ENCODE results near the gene CLEC10A.
"Not testable (repeated sequence)": the region's sequence is repeated elsewhere in the genome, so short reads cannot be mapped to it uniquely, and the experiment has no call there.

CLEC10A gene

DNA sequence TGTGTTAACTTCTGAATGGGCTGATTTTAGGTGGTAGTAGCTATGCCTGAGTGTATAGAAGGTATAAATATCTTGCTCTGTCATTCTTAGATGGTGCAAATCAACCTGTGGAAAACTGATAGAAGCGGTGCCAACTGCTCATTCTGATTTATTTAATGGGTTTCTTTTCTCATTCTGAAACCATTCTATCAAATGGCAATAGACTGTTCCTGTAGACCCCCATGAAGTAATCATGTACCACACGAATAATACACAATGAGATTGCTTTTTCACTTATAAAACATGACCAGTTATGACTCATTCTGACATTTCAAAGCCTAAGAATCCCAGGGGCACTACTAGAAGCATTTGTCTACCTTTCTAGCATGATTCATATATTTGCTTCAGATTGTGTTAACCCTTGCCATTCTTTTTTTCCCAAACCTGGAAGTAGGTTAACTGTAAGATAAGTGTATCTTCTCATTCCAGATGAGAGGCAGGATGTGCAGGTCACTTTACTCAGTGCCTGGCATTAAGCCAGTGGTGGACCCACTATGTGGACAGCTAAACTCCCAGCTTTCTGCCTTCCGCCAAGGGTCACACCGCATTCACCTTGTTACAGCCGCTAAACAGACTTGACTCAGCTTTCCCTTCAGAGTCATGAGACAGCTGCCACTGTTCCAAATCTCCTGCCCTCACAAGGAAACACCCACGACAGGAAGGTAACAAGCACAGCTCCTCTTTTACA lies 19.7 kb downstream of the CLEC10A start:
- TF ChIP-seq, protein P1, sequence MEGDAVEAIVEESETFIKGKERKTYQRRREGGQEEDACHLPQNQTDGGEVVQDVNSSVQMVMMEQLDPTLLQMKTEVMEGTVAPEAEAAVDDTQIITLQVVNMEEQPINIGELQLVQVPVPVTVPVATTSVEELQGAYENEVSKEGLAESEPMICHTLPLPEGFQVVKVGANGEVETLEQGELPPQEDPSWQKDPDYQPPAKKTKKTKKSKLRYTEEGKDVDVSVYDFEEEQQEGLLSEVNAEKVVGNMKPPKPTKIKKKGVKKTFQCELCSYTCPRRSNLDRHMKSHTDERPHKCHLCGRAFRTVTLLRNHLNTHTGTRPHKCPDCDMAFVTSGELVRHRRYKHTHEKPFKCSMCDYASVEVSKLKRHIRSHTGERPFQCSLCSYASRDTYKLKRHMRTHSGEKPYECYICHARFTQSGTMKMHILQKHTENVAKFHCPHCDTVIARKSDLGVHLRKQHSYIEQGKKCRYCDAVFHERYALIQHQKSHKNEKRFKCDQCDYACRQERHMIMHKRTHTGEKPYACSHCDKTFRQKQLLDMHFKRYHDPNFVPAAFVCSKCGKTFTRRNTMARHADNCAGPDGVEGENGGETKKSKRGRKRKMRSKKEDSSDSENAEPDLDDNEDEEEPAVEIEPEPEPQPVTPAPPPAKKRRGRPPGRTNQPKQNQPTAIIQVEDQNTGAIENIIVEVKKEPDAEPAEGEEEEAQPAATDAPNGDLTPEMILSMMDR (IDR thresholded peaks at IDR 0.05; ENCODE audit: extremely low read depth, insufficient read depth, missing control alignments) = no peak
- in situ Hi-C loops (cut with MboI; ENCODE audit: low pct_unique_long_range_greater_than_20kb, low sequenced_read_pairs, unreplicated experiment) = no loop called here
- DNase-seq (ENCODE audit: low spot score) = no peak

DNA sequence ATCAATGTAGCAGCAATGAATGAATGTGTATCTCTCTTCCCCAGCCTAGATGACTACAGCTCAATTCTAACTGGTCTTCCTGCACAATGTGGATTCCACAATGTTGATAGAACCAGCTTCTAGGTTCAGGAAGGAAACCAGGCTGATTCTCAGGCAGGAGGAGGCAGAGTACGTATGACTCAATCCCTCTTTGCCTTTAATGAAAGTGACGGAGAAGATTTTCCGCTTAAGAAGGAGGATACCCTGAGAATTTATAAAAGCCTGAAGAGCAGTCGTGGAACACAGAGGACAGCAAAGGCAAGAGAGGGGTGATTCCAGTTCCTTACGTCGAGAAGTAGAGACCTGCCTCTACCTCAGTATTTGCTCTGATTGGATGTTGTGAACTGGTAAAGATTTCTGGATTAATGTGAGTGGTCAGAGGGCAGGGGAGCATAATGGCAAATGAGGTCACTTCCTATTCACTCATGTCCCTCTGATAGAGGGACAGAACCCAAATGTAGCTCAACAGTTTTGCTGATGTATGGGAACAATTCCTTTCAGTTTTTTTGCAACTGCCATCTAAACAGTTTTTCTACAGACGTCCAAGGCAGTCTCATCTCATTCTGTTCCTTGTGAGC lies 21.1 kb downstream of the CLEC10A start:
- DNase-seq (ENCODE audit: low spot score) = no peak
- in situ Hi-C loops (cut with MboI; ENCODE audit: low pct_unique_long_range_greater_than_20kb, low sequenced_read_pairs, unreplicated experiment) = loop anchor here (10.0 kb wide), 1 partner anchor 236 kb away; the partner anchor contains the start of gene YBX2
- TF ChIP-seq, protein P1 (IDR thresholded peaks at IDR 0.05; ENCODE audit: extremely low read depth, insufficient read depth, missing control alignments) = no peak

DNA sequence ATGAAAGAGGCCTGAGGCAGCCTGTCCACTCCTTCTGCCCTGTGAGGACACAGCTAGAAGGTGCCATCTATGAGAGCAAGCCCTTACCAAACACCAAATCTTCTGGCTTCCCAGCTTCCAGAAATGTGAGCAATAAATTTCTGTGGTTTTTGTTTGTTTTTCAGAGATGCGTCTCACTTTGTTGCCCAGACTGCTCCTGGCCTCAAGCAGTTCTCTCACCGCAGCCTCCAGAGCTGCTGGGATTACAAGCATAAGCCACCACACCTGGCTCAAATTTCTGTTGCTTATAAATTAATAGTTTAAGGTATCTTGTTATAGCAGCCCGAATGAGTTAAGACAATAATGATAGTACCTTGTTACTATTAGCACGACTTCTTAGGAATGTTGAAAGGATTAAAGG lies 23.7 kb downstream of the CLEC10A start:
- in situ Hi-C loops (cut with MboI; ENCODE audit: low pct_unique_long_range_greater_than_20kb, low sequenced_read_pairs, unreplicated experiment) = loop anchor here (10.0 kb wide), 1 partner anchor 238 kb away; the partner anchor contains the start of gene YBX2
- TF ChIP-seq, protein P1 (IDR thresholded peaks at IDR 0.05; ENCODE audit: extremely low read depth, insufficient read depth, missing control alignments) = no peak
- DNase-seq (ENCODE audit: low spot score) = no peak

DNA sequence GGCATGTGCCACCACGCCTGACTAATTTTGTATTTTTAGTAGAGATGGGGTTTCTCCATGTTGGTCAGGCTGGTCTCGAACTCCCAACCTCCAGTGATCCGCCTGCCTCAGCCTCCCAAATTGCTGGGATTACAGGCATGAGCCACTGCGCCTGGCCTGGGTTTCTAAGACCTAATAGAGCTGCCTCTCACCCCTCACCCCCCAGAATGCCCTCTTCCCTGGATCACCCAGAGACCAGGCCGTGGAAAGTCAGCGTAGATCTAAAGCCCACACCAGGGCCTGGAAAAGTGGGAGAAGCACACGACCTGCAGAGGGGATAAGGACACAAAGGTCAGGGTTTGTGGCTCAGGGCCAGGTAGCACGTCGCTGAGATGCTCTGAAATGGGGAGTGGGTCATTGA lies 29.5 kb downstream of the CLEC10A start:
- in situ Hi-C loops (cut with MboI; ENCODE audit: low pct_unique_long_range_greater_than_20kb, low sequenced_read_pairs, unreplicated experiment) = loop anchor here (5.0 to 10.0 kb wide), 2 partner anchors 82 to 244 kb away; partner anchors contain the start of gene YBX2

DNA sequence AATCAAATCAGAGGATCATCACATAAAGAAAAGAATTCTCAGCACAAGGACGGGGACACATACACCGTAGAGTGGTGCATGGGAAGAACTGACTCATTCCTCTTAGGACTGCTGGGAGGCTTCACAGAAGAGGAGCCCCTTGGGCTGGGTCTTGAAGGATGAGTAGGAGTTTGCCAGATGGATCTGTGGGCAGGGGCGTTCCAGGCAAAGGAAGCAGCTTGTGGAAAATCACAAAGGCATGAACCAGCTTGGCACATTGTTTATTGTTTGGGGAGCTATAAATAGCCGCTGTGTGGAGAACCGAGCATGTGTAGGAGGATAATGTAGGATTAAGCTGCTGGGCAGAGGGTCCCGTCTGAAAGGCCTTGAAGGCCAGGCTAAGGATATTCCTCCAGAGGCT lies 31.1 kb downstream of the CLEC10A start:
- in situ Hi-C loops (cut with MboI; ENCODE audit: low pct_unique_long_range_greater_than_20kb, low sequenced_read_pairs, unreplicated experiment) = no loop called here
- TF ChIP-seq, protein P1 (IDR thresholded peaks at IDR 0.05; ENCODE audit: extremely low read depth, insufficient read depth, missing control alignments) = no peak
- DNase-seq (ENCODE audit: low spot score) = no peak

More for the DNA sequence above, 29.5 kb downstream of the CLEC10A start:
- DNase-seq (ENCODE audit: low spot score) = not testable (repeated sequence)

DNA sequence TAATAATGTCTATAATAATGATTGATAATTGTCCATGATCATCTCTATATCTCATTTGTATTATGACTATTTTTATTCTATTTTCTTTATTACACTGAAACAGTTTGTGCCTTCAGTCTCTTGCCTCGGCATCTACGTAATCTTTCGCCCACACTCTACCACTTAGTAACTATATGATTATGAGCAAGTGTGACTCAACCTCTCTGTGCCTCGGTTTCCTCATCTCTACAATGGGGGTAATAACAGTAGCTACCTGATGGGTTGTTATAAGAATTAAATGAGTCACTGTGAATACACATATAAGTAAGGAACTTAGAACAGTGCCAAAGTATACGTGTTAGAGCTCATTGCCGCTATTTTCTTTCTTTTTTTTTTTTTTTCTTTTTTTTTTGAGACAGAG lies 32.5 kb downstream of the CLEC10A start:
- TF ChIP-seq, protein P1 (IDR thresholded peaks at IDR 0.05; ENCODE audit: extremely low read depth, insufficient read depth, missing control alignments) = no peak
- no peak for DNase-seq (ENCODE audit: low spot score)
- in situ Hi-C loops (cut with MboI; ENCODE audit: low pct_unique_long_range_greater_than_20kb, low sequenced_read_pairs, unreplicated experiment) = no loop called here

DNA sequence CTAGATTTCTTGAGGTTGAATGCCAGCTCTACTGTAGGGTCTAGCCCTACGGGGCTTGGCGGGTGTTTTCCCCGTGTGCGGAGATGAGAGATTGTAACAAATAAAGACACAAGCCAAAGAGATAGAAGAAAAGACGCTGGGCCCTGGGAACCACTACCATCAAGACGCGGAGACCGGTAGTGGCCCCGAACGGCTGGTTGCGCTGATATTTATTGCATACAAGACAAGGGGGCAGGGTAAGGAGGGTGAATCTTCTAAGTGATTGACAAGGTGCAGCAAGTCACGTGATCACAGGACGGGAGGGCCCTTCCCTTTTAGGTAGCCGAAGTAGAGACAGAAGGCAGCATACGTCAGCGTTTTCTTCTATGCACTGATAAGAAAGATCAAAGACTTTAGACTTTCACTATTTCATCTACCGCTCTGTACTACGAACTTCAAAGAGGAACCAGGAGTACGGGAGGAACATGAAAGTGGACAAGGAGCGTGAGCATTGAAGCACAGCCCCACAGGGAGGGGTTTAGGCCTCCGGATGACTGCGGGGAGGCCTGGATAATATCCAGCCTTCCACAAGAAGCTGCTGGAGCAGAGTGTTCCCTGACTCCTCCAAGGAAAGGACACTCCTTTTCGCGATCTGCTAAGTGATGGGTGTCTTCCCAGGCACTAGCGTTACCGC lies 33.2 kb downstream of the CLEC10A start:
- in situ Hi-C loops (cut with MboI; ENCODE audit: low pct_unique_long_range_greater_than_20kb, low sequenced_read_pairs, unreplicated experiment); DNase-seq (ENCODE audit: low spot score): not testable (repeated sequence)

All from GM13977 (cell line).